Germinal center (tissue), 1 donor: ENCODE data around the gene KRTAP12-3.

Experiments used
- DNase-seq: peaks from one replicate; pipeline ENCODE4 v3.0.0; 2012; ENCODE audit warnings: mixed read lengths, low spot score

The KRTAP12-3 gene

GRCh38 chr21:44702973-44703730 lies 45.4 kb downstream of the KRTAP12-3 start:
- no peak for DNase-seq

DNA sequence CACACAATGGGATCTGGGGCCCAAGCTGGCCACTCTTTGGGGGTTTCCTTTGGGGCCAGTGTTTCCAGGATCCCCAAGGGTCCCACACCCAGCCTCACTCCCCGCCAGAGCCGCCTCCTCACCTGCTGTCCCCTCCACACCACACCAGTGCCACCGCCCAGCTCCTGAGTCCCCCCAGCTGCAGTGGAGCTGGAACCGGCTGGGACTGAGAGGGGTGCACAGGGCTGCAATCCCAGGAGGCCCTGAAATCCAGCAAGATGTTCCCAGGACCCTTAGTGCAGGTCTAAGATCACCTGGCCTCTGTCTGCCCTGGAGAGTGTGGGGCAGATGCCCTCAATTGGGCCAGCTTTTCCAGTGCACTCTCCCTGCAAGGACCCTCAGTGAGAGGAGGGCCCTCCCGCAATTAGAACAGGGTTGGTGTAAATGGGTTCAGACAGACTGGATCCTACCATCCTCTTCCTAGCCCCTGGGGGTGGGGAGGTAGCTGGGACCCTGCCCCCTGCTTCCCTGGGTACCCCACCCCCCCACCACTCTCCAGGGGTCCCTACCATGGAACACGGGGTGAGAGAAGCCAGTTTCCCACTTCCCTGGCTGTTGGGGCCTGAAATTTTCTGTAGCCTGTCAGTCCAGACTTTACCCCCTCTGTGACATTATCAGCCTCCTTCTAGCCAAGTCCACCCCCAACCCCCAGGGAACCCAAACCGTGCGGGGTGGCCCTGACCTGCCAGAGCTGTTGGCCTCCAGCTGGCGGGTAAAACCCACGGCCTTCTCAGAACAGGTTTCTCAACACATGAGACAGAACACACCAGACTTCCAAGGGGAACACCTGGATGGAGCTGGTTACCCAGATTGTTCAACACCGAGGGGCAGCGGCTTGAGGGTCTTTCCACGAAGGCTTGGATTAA lies 46.3 kb downstream of the KRTAP12-3 start:
- no peak for DNase-seq

GRCh38 chr21:44704636-44705001 lies 46.9 kb downstream of the KRTAP12-3 start:
- DNase-seq, result no peak

DNA sequence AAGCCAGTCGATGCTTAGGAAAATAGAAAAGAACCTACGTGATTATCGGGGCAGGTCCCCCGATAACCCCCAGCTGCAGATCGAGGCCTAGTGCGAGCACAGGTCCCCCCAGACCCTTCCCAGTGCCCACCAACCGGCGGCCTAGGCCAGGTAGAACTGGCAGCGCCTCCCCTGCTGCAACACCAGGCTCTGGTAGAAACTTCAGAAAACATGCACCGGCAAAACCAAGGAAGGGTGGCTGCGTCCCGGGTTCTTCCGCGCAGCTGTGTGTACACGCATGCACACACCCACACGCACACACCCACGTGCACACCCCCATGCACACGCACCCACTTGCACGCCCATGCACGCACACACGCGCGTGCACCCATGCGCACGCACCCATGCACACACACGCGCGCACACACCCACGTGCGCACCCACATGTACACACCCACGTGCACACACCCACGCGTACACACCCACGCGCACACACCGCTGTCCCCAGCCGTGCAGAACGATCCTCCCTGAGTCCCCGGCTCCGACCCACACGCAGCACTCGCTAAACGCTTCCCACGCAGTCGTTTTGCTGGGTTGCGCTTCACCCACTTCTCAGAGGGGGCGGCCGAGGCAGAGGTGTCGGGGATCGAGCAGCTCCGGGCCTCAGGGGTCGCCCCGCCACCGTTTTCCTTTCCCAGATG lies 48.4 kb downstream of the KRTAP12-3 start:
- DNase-seq, result no peak

- DNase-seq, result no peak
Observed at GRCh38 chr21:44706706-44707581, 49.2 kb downstream of the KRTAP12-3 start.
